Stimulated activated CD4-positive, alpha-beta T cell treated with anti-CD3 and anti-CD28 coated beads, Interleukin-2, amount 100 ng/mL, for 48 hours (primary cell): Measurements from ENCODE around the gene TLK2.
"Not testable (repeated sequence)": the region's sequence is repeated elsewhere in the genome, so short reads cannot be mapped to it uniquely, and the experiment has no call there.

Experiments
- DNase-seq, 2 donors: peaks; one replicate each; pipeline ENCODE4 v3.0.0-alpha.2; 2020

TLK2 gene

DNA sequence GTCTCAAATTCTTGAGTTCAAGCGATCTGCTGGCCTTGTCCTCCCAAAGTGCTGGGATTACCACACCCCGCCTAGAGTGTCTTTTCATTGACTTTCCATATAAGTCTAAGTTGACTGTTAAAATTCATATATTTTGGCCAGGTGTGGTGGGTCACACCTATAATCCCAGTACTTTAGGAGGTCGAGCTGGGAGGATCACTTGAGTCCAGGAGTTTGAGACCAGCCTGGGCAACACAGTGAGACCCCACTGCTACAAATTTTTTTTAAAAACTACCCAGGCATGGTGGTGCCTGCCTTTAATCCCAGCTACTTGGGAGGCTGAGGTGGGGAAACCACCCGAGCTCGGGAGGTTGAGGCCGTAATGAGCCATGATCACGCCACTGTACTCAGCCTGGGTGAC, 127.0 kb downstream of the TLK2 start:
- no peak for DNase-seq

DNA sequence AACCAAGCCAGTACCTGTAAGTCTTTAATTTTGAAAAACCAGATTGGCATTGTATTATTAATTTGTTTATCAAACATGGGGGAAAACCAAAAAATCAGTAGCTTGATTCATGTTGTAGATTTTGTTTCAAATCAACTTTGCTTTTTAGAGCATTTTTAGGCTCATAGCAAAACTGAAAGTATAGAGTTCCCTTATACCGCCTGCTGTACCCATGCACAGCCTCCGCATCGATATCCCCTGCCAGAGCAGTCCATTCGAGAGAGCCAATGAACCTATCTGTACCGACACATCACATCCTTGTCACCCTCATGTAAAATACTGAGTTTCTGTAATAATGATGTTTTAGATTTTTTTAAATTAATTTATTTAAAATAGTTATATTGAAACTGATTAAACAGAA, 132.7 kb downstream of the TLK2 start:
- DNase-seq: no peak

DNA sequence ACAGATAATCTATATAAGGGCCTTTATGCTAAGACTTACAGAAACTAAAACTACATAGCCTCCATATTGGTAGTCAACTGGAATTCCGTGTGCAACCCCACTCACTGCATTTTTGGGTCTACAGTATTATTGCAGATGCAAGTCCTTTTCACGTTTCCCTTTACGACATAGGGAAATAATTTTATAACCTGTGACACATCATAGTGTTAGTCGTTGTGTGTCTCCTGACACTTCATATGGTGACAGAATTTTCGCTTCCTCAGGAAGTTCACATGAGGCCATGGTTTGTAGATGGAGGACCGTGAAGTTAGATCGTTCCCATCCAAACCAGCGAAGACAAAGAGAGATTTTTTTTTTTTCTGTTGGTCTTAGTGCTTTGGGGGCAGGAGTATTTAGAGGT, 133.1 kb downstream of the TLK2 start:
- DNase-seq: no peak

DNA sequence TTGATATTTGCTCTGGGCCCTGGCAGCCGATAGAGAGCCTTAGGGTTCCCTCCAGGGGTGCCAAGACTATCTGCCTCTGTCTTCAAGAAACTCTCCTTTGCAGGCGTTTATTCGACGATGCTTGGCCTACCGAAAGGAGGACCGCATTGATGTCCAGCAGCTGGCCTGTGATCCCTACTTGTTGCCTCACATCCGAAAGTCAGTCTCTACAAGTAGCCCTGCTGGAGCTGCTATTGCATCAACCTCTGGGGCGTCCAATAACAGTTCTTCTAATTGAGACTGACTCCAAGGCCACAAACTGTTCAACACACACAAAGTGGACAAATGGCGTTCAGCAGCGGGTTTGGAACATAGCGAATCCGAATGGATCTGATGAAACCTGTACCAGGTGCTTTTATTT, 133.7 kb downstream of the TLK2 start:
- not testable (repeated sequence) for DNase-seq

DNA sequence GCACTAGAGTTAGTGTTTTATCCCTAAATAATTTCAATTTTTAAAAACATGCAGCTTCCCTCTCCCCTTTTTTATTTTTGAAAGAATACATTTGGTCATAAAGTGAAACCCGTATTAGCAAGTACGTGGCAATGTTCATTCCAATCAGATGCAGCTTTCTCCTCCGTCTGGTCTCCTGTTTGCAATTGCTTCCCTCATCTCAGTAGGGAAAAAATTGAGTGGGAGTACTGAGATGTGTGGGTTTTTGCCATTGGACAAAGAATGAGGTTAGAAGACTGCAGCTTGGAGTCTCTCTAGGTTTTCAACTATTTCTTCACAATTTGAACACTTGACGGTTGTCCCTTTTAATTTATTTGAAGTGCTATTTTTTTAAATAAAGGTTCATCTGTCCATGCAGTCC, 134.5 kb downstream of the TLK2 start:
- not testable (repeated sequence) for DNase-seq

DNA sequence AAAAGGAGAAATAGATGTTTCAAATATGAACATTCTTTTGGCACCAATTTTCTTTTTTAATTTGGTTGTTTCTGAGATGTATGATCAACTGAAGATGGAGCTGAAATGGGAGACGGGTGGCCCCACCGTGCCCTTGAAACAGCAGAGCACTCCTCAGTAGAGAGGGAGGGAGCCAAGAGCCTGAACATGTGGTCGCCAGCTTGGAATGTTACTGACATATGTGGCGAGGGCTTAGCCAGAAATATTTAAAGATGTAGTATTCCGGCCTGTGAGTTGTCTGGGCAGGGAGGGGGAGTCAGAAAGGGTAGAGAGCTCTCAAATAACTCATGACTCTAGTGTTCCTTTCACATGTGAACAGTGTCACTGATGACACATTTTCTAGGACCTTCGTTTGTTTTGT, 135.5 kb downstream of the TLK2 start:
- DNase-seq: no peak

DNA sequence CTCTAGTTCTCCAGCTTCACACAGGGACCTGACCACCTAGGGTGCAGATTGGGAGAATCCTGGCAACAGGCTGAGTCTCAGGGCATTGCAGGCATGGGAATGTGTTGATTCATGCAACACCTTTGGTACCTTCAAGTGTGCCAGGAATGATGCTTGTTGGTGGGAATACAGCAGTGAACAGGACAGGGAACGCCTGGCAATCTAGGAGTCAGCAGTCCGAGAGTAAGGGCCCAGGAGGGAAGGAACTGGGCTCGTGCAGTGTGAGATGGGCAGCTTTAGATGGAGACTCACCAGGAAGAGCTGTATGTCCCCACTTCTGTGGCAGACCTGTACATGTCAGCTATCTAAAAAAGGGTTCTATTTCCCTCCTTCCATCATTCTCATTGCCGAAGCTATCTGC, 136.9 kb downstream of the TLK2 start:
- no peak for DNase-seq

DNA sequence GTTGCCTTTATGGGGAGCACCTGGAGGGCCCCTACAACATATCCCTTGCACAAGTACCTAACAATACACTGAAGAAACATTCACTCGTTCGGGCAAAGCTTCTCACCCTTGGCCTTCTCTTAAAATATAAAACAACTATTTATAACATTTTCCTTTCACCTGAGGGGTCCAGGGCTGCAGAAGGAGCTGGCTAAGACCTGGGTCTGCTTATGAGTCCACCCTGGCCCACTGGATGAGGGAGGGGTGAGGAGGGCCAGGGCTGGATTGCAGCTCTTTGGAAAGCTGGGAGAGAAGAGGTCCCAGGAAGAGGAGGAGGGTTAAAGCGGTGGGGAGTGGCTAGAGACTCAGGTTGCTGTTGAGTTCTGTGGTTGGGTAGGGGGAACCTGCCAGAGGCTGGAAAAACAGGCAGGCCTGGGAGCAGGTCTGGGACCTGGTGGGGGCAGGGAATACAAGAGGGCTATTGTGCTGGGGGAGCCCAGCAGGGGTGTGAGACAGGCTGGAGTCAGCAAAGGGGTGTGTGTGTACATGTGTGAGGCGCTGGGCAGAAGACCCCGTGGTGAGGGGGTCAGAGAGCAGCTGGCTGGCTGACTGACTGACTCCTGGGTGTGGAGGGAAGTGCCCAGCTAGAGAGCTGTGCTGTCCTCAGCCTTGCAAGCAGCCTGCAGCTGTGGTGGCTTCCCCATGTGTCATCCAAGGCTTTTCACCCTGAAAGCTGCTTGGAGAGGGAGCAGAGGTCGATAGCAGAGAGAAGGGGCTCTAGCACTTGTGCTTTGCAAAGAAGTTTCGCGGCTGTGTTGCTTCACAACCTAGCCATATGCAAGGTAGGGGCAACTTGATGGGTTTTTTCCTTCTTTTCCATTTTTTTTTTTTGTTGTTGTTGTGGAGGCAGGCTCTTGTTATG, 138.6 kb downstream of the TLK2 start:
- no peak for DNase-seq

DNA sequence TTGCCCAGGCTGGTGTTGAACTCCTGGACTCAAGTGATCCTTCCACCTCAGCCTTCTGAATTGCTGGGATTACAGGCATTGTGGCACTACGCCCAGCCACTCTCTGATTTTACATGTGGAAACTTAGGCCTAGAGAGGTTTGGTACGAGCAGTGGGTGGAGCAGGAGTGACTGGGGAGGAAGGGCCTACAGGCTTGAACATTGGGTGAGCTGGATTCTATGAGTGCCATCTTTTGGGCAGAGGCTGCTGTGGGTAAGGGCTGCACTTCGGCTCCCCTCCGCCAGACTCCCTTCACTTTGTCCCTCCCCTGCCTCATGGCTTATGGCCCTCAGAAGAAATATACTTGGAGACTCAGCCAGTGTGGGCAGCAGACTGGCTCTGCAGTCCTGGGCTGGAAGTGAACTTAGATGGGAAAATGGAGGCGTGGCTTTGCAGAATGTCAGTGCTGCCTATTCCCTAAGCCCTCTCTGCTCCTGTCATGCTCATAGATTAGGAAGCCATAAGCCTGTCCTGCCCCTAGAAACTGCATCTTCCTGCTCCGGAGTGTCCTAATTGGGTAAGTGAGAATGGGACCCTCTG, 139.4 kb downstream of the TLK2 start:
- DNase-seq: no peak

DNA sequence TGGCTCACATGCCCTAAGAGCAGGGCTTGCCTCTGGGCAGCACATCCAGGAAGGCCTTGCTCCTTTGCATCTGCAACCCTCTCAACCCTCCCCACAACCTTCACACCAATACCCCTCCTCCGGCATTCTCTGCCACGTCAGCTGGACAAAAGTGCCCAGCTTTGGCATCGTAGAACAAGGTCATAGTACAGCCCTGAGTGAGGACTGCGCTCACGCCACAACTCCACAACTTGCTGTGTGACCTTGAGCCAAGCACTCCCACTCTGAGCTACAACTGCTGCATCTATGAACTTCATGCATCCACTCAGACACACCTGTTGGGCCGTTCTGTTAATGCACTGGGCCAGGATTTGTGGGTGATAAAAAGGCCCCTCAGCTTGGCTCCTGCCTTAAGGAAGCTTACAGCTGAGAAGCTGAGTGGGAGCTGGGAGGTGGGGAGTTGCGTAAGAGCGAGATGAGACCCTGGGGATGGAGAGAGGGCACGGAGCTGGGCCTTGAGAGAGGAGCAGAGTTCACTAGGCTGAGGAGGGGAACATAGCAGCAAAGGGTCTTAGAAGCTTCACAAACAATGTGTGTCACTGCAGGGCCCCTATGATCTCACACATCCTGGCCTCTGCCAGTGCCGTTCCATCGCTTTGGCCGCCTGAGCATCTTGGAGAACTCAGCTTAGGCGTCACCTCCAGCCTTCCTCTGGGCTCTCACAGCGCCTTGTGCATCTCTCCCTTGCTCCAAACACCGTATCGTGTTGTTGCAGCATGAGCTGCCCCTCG, 140.2 kb downstream of the TLK2 start:
- no peak for DNase-seq

DNA sequence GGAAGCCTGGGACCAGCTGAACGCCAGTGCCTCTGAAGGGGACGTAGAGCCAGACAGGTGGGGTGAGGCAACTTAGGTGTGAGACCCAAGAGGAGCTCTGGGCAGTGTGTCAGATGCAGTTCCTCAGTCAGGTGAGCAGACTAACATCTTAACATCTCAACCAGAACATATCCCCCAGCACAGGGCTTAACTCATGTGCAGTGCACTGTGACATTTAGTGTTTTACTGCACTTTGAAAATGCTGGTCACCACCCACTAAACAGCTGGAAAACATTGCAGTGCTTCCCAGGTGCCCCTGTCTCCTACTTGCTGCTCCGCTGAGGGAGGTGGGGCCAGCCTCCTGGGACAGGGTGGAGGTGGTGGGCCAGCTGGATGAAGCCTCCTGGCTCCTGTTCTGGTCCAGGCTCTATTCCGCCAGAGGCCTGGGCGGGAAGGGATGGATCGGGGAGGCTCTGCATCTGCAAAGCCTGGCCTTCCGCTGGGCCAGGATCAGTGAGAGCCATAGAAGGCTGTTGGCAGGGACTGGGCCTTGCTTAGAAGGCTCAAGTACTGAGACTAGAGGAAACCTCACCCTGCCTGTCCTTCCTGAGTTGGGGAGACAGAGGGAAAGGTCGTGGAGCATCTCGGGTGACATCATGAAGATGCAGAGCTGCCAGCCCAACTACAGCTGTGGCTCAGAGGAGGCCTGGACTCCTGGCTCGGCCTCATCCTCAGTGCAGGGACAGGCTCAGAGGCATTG, 141.0 kb downstream of the TLK2 start:
- no peak for DNase-seq

DNA sequence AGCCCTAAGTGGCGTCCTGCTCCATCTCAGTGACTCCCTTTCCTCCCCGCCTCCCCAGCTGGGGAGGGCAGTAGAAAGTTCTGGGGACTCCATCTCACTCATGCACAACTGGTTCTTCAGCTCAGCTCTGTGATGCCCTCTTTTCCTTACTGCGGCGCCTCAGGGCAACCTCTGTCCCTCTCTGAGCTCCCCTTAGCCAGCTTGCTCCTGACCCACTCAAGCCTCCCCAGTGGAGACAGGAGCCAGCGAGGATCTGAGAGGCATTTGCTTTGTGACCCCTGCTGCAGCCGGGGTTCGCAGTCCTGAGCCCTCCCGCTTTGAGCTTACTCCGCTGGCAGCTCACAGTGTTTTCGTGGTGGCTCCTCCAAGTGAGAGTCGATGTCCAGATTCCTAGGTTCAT, 142.6 kb downstream of the TLK2 start:
- DNase-seq: no peak

DNA sequence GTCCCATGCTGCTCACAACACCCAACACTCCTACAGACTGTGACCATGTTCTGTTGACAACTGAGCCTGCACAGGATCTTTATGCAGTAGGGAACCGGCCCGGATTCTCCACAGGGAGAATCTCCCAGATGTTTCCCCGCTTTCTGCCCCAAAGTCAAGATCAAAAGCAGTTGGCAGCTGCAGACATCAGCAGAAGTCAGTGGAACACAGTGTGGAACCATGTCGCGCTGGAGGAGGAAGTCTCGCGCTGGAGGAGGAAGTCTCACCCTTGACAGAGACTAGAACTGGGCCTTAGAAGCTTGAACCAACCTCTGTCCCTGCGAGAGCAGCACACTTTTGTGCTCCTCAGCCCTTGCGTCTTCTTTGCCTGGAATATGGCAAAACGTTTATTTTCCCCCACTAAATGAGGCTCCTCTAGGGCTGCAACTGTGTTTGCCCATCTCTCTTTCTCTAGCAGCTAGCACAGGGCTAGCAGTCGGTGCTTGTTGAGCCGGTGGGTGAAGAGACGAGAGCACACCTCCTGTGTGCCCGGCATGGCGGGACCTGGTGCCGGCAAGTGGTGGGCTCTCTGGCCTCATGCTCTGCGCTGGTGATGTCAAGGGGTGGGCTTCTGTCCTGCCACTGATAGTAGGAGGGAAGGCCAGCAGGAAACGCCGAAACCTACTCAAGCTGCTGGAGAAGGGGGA, 146.7 kb downstream of the TLK2 start:
- DNase-seq: no peak

DNA sequence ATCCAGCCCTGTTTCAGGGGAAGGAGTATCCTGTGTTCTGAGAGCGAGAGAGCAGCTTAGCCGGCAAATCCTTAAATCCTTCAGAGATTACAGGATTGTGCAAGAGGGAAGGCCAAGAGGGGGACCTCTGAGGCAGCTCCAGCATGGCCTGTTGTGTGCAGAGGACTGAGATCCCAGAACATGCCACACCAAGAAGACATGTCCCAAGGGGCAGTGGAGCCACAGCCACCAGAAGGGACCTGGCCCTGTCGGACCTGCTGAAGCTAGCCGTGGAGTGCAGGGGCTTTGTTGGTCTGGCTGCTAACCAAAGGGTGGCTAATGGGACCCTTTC, 147.2 kb downstream of the TLK2 start:
- no peak for DNase-seq

DNA sequence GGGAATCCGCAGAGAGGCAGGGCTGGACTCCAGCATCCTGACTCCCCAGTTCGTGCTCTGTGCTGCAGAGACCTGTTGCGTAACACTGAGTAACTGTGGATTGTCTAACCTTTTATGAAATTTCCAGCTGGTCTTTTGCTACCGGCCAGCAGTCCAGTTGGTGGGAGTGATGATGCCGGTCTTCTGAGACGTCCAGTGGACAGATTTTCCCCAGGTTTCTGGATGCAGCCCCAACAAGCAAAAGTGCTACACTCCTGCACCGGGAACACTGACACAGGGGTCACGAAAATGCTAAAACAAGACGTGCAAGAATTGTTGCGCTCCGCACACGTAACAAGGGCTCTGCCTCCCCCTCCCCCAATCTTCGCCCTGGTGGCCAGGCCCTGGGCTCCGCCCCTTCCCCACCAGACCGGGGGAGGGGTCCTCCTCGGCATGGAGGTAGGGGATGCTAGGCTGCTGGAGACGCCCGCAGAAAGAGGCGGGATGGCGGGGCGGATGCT, 148.1 kb downstream of the TLK2 start:
- no peak for DNase-seq

DNA sequence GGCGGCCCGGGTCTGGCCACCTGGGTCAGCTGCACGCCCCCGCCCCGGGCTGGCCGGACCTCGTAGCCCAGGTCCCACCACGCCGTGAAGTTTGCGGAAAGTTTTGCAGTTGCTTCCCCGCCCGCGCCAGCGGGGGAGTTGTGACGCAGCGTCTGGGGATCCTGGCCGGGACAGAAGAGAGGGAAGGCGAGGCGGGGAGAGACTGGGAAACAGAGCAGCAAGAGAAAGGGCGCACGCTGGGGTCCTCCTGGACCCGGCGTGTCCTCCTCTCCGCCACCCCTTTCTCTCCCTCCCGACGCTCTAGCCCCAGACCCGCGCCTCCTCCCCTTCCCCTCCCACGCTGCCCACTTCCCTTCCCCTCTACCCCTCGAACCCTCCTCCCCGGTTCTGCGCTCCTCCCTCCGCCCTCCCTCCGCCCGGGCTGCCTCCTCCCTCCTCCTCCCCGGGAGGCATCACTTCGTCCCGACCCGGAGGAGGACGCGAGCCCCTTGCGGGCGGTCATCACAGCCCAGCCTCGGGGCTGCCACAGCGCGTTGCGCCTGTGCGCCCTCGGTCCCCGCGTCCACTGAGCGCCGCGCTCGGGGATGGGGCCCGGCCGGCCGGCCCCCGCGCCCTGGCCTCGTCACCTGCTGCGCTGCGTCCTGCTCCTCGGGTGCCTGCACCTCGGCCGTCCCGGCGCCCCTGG, 148.7 kb downstream of the TLK2 start, which contains the start of gene MRC2:
MRC2 (plus strand) TSS at position 452 of the 685 bp plus-strand sequence; CDS start at position 585, 133 bp downstream.
- peak; percentile 30 to 32 for DNase-seq

DNA sequence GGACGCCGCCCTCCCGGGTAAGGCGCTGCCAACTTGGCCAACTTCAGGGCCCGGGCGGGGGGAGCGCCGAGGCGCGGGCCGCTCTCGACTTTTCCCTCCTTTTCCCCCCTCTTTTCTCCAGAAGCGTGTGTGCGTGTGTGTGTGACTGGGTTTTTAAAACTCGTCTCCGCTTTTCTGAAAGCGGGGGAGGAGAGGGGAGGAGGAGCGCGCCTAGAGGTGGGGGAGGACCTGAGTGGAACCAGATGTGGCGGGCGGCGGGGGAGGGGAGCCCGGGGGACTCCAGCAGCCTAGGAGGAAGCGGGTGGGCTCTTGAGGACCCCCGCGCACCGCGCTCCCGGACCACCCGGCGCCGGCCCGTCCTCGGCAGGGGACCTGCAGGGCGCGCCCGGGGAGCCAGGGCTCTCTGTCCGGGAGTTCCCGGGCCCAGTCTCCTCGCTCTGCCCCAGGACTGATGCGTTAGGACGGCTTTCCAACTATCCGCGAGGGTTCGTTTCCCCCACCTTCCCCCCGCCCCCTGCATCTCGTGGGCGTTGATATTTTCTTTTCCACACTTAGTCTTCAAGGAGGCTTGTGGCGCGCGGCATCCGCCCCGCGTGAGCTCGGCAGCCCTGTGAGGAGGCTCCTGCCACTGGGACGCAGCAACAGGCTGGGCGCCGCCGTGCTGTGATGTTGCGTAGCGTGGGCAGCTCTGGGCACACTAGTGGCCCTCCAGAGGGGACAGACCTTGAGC, 149.4 kb downstream of the TLK2 start:
- DNase-seq: peak; percentile 32 to 34

DNA sequence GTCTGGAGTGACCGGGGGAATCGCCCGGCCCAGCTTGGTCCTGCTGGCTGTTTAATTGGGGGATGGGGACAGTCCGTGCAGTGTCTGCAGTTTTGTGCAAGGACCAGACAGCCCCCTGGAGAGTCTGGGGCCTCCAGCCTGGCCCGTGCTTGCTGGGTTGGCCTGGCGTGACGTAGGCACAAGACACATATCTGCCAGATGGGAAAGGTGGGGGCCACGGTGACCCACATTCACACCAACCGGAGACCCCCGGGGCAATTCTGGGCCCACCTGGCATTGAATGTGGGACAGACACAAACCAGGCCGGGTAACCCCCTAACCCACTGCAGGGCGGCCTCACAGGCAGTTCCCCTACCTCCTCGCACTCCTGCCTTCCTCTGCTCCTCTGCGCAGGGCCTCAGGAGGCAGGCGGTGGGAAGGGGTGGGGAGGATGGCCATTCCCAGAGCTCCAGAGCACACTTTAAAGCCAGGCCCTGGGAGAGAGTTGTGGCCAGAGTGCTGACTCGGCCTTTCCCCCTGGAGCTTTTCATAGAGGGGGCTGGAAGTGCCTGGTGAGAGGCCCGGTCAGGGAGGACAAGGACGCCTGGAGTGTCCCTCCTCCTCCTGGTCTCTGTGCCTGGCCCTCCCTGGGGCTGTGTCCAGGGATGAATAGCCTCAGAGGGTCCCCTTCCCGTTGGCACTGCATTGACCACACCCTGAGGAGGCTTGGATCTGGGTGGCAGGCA, 150.4 kb downstream of the TLK2 start:
- DNase-seq: no peak

DNA sequence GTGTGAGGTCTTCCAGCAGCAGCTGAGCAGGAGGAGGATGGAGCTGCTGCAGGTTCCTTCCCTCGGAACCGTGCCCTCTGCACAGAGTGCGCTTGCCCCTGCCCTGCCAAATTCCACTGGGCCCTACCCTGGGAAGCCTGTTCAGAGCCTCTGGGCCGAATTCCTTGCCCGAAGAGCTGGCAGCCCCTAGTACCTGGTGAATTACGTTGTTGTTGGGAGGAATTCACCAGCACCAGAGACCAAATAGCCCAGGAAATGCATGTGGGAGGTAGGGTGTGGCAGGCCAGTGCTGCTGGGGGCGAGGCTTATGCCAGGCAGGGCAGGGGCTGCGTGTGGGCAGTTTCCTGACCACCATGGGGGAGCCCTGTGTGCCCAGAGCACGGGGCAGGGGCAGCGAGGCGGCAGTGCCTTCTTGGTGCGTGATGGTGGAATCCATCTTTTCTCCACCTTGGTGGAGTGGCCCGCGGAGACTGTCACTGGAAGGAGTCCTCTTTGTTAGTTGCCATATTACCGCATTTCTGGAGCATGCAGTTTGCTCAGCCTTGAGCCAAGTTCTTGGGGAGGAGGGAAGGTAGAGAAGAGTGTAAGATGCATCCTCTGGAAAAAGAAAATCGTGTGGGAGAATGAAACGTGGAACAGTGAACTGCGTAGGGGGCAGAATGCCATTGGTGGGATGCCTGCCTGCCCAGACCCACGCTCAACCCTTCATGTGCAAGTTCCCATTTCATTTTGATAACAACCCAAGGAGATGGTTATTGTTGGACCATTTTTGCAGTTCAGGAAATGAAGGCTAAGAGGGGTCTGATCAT, 151.1 kb downstream of the TLK2 start:
- DNase-seq: no peak
